HG03520 (cell line): ENCODE measurements around the gene CDC42BPA.

ENCODE experiments used
- ATAC-seq: cut with Tn5 transposase; IDR thresholded peaks from one replicate; pipeline ENCODE4 v1.9.1; 2021; ENCODE audit warnings: mild to moderate bottlenecking, moderate library complexity; ENCODE audit not compliant: unreplicated experiment

Gene CDC42BPA

GRCh38 chr1:226951286-226952117 lies 366.8 kb downstream of the CDC42BPA start:
- no peak for ATAC-seq

GRCh38 chr1:226950871-226951270 lies 367.4 kb downstream of the CDC42BPA start:
- ATAC-seq, result no peak

DNA sequence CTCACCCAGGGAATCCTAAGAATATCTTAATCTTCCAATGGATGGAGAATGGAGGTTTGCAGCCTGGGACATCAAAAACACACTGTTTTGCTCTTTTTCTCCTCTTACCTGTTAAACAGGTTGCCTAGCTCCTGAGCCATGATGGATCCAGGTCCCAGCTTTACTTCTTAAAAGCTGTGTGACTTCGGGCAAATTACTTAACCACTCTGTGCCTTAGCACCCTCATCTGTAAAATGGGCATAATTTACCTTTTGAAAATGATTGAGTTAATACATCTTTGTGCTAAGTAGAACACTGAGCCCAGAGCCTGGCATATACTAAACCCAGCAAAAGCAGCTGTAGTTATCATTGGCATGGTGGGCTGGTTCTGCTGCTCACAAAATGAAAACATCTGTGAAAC lies 368.0 kb downstream of the CDC42BPA start:
- no peak for ATAC-seq

GRCh38 chr1:226949401-226949800 lies 368.9 kb downstream of the CDC42BPA start:
- ATAC-seq, result no peak

GRCh38 chr1:226948996-226949395 lies 369.3 kb downstream of the CDC42BPA start:
- no peak for ATAC-seq

DNA sequence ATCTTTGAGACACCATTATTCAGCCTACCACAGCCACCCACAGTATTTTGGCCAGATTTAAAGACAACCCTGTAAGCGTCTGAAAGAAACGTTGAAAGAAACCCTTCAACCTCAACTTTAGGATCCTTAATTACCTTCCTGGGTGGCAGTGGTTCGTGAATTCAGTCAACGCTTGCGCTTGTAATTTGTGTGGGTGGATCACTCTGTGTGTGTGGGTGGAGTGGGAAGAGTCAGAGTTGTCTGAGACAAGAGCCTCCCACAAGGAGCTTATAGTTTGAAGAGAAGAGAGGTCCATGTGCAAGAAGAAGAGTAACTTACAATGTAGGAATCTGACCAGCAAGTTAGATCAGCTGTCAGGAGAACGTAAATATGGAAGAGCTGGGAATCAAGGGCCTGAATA lies 369.8 kb downstream of the CDC42BPA start:
- no peak for ATAC-seq

DNA sequence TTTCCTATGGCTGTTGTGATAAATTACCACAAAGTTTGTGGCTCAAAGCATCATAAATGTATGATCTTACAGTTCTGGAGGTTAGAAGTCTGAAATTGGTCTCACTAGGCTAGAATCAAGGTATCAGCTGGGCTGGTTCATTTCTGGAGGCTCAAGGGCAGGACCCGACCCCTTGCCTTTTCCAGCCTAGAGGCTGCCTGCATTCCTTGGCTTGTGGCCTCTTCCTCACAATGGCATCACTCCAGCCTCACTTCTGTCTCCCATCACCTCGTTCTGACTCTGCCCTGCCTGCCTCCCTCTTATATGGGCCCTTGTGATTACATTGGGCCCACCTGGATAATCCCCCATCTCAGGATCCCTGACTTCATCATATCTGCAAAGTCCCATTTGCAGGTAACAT lies 370.2 kb downstream of the CDC42BPA start:
- ATAC-seq, result no peak

GRCh38 chr1:226946841-226947240 lies 371.5 kb downstream of the CDC42BPA start:
- no peak for ATAC-seq

DNA sequence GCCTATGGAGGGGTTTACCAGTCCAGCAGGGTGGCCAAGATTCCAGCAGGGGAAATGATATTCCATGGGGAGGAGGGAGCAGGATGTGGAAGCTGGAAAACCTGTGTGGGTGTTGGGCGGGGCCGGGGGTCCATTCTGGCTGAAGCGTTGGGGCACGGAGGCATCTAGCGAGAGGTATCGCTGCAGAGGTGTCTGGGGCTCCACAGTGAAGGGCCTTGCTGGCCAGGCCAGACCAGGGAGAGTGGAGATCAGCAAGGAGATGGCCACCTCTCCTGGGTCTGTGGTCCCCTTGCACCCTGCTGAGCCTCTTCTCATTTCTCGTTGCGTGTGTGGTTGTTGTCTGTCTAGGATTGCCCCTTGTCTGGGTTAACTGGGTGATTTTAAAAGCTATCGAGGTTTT lies 372.0 kb downstream of the CDC42BPA start:
- ATAC-seq, result no peak

DNA sequence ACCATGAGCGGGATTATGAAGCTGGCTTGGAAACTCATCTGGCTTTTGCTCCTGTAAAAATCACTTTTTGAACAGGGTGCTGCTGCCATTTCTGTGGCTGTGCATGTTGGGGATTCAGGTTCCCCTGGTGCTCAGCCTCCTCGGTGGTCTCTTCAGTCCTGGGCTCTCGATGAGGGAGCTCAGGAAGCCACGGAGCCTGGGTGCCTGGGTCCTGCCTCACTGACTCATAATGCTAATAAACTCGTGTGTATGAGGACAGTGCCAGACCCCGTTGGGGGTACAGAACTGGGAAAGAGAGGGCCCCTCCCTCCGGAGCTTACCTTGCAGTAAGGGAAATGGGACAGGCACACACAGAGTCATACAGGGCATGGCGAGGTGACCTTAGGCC lies 372.4 kb downstream of the CDC42BPA start:
- ATAC-seq, result no peak

DNA sequence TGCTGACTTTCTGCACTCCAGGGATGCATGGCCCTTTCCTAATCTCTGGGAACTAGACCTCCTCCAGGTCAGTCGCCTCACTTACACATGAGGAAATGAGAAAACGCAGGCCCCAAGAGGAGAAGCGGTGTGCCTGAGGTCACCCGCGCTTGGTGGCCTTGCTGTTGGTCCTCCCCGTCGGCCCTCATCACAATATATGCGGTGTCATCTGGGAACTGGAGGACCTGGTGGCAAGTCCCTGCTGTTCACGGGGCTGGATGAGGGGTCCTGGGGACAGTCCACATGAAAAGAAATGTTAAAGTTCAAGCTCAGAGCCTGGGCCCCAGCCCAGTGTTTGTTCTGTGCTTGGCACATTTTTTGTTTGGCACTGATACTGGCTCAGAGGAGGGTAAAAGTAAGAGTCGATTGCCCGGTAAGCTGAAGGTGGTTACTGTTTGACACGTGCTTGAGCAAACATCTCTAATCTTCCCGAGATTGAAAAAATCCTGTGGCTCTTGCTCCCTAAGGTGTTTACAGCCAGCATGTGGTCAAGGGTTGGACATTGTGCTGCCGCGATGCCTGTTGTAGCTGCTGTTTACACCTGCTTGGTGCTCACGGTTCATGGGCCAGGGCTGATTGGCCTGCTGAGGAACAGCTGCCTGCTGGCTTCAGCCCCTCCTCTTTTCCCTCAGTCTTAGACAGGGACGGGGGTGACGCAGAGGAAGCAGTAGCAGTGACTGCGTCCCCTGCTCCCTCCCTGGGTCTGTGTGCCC lies 373.0 kb downstream of the CDC42BPA start:
- no peak for ATAC-seq

GRCh38 chr1:226943927-226944326 lies 374.4 kb downstream of the CDC42BPA start:
- ATAC-seq, result no peak

GRCh38 chr1:226943156-226943555 lies 375.1 kb downstream of the CDC42BPA start:
- ATAC-seq, result no peak

DNA sequence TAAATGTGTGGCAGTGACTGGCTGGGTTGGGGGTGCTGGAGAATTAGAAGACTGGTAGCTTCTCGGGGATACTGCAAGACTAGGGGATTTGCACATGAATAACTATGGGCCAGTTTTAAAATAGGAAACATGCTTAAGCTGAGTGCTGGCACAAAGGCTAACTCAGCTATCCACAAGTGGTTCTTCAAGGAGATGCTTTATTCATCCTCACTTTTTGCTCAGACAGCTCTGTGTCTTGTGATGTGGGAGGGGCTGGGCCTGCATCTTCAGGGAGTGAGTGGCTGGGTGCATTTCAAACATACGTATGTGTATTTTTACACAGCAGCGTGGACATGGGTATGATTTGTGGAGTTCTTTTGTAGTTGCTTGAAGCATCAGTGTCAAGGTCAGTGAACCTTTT lies 375.9 kb downstream of the CDC42BPA start:
- no peak for ATAC-seq

GRCh38 chr1:226940806-226941067 lies 377.6 kb downstream of the CDC42BPA start:
- no peak for ATAC-seq

GRCh38 chr1:226940029-226940805 lies 378.1 kb downstream of the CDC42BPA start, which contains the start of gene COQ8A:
Gene COQ8A (plus strand): TSS chr1:226940294. CDS start chr1:226961386, 21,092 bp downstream.
- ATAC-seq, result peak; percentile 96
